ENCODE data around the gene GBA2.

DNA sequence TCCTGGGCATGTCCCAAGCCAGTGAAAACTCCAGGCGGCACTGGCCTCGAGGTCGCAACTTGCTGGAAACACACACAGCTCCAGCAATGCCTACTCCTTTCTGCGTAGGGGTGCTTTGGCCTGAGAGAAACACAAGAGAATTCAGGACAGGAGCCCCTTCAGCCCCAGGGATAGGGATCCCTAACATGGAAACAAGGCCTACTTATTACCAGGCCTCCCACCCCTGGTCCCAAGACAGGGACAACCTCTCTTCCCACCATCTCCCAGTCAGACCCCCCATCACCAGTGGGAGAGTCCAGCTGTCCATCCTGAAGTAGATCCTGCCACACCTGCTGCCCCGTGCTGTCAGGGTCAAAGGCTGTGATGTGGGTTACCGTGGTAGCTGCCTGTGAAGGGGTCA, 8.8 kb downstream of the GBA2 start:
- TF ChIP-seq POLR2A (IDR thresholded peaks at IDR 0.05; ENCODE audit: low read depth, low read length) (no peak), POLR2AphosphoS5 (IDR thresholded peaks at IDR 0.05; ENCODE audit: low read depth, low read length) (no peak)
